Measurements from ENCODE around the gene ANKK1. TPM values are rescaled to one million over a fixed set of nuclear protein-coding genes. Genes with fewer than 3 reads are reported as not detected.

ANKK1 gene
- total RNA-seq, 1 donor from 2014 or later = not detected

DNA sequence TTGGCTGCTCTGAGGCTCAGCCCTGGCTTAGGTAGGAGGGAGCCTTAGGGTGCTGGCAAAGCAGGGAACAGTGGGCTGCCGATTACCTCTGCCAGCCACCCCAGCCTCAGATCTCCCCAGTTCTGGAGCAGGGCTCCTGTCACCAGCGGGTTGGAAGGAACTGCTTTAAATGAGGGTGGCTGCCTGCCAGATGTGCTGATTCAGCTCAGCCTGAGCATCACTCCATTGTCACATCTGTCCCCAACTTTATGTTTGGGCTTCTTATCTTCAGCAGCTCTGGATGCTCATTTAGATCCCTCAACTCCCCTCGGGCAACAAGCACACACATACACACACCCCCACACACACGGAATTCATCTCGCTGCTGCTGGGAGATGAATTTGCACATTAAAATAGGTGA, 16.9 kb upstream of the ANKK1 start:
- TF ChIP-seq, protein P1, sequence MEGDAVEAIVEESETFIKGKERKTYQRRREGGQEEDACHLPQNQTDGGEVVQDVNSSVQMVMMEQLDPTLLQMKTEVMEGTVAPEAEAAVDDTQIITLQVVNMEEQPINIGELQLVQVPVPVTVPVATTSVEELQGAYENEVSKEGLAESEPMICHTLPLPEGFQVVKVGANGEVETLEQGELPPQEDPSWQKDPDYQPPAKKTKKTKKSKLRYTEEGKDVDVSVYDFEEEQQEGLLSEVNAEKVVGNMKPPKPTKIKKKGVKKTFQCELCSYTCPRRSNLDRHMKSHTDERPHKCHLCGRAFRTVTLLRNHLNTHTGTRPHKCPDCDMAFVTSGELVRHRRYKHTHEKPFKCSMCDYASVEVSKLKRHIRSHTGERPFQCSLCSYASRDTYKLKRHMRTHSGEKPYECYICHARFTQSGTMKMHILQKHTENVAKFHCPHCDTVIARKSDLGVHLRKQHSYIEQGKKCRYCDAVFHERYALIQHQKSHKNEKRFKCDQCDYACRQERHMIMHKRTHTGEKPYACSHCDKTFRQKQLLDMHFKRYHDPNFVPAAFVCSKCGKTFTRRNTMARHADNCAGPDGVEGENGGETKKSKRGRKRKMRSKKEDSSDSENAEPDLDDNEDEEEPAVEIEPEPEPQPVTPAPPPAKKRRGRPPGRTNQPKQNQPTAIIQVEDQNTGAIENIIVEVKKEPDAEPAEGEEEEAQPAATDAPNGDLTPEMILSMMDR (IDR thresholded peaks at IDR 0.05; ENCODE audit: partially characterized antibody, unreplicated experiment) = no peak
- H3K36me3 Mint-ChIP-seq (ENCODE audit: unreplicated experiment) = no peaks in the 10 kb centered on the region
- H3K4me1 Mint-ChIP-seq (ENCODE audit: low read depth, unreplicated experiment) = no peaks in the 10 kb centered on the region

DNA sequence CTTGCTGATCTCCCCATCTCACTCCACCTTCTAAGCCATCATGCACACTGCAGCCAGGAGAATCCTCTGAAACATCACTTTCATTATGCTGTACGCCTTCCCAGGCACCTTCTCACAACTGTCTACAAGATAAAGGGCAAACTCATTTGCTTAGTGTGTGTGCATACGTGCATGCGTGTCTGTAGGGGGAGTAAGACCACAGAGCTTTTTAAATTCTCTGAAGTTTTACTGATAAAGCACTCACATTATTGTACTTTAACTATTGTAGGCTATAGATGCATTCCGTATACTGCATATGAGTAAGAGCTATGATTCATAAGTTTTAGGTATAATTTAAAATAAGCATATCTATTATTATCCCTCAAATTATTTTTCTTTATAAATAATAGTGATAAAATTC, 15.3 kb upstream of the ANKK1 start:
- Mint-ChIP-seq H3K4me3 (ENCODE audit: unreplicated experiment) (no peak overlapping the region), H3K36me3 (ENCODE audit: unreplicated experiment) (no peaks in the 10 kb centered on the region), H3K27me3 (ENCODE audit: unreplicated experiment) (no peaks in the 10 kb centered on the region), H3K9me3 (ENCODE audit: unreplicated experiment) (peaks cover 2% of the 10 kb centered on the region), H3K4me1 (ENCODE audit: low read depth, unreplicated experiment) (no peaks in the 10 kb centered on the region), H3K27ac (ENCODE audit: unreplicated experiment) (no peak overlapping the region)
- TF ChIP-seq, protein P1 (IDR thresholded peaks at IDR 0.05; ENCODE audit: partially characterized antibody, unreplicated experiment) = no peak
- DNase-seq = no peak

More for the DNA sequence above, 16.9 kb upstream of the ANKK1 start:
- Mint-ChIP-seq H3K9me3 (ENCODE audit: unreplicated experiment) (peaks cover 1% of the 10 kb centered on the region), H3K4me3 (ENCODE audit: unreplicated experiment) (no peak overlapping the region), H3K27ac (ENCODE audit: unreplicated experiment) (no peak overlapping the region), H3K27me3 (ENCODE audit: unreplicated experiment) (no peaks in the 10 kb centered on the region)
- no peak for DNase-seq

DNA sequence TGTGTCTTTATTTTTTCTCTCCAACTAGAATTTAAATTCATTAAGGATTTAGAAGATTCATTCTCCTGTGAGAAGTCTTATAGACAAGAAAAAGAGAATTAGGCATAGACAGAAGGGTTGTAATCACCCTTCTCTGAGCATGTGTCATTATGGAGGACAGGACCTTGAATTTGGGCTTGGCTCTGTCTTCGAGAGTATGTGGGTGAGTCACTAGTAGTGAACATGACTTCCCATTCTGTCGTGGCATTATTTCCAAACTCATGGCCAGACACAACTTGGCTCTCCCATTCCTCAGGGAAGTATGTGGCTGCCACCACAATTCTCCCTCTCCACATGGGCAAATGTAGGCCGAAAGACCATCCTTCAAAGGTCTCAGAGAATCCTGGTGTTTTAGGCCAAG, 14.3 kb upstream of the ANKK1 start:
- Mint-ChIP-seq H3K4me1 (ENCODE audit: low read depth, unreplicated experiment) (no peaks in the 10 kb centered on the region), H3K4me3 (ENCODE audit: unreplicated experiment) (no peak overlapping the region), H3K27ac (ENCODE audit: unreplicated experiment) (no peak overlapping the region), H3K27me3 (ENCODE audit: unreplicated experiment) (no peaks in the 10 kb centered on the region), H3K9me3 (ENCODE audit: unreplicated experiment) (peaks cover 2% of the 10 kb centered on the region), H3K36me3 (ENCODE audit: unreplicated experiment) (no peaks in the 10 kb centered on the region)
- TF ChIP-seq, protein P1 (IDR thresholded peaks at IDR 0.05; ENCODE audit: partially characterized antibody, unreplicated experiment) = no peak
- DNase-seq = no peak

DNA sequence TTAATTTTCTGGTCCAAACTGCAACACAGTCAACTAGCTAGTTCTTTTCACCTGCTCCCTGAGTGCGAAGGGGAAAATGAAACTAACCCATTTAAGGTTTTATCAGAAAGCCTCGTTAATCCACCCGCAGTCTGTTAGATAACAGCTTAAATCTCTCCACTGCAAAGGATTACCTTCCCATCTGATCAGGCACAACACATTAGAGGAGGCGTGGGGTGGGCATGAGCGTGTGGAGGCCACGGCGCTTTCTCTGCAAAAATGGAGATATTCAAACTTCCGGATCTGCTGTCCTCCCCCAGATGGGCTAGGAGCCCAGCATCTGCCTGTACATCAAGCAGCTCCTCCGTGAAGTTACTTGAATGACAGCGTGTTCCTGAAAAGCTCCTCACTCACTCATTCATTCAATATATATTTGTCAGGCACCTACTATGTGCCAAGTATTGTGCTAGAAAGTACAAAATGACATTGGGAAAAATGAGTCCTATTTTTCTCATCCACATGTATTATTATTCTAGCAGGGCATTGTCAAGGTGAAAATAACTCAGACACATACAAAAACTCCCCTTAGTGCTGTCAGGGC, 13.5 kb upstream of the ANKK1 start:
- TF ChIP-seq, protein P1 (IDR thresholded peaks at IDR 0.05; ENCODE audit: partially characterized antibody, unreplicated experiment) = no peak
- Mint-ChIP-seq H3K4me3 (ENCODE audit: unreplicated experiment) (no peak overlapping the region), H3K36me3 (ENCODE audit: unreplicated experiment) (no peaks in the 10 kb centered on the region), H3K9me3 (ENCODE audit: unreplicated experiment) (peaks cover 2% of the 10 kb centered on the region), H3K27me3 (ENCODE audit: unreplicated experiment) (no peaks in the 10 kb centered on the region), H3K27ac (ENCODE audit: unreplicated experiment) (no peak overlapping the region), H3K4me1 (ENCODE audit: low read depth, unreplicated experiment) (no peaks in the 10 kb centered on the region)
- DNase-seq = no peak

DNA sequence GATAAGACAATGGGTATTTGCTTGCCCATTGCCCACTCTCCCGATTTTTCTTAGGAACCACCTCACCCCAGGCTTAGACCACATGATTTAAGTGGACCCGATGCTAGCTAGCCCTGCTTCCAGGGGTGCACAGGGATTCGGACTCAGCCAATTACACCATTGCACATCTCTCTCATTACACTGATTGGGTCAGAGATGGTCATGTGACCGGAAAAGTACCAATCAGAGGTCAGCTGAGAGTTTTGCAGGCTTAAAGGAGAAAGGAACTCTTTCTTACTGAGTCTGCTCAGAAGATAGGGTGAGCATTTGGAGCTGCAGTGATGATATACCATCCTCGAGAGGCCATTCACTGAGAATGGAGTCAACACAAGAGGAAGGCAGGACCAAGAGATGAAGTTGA, 12.2 kb upstream of the ANKK1 start:
- peaks cover 4% of the 10 kb centered on the region for H3K36me3 Mint-ChIP-seq (ENCODE audit: unreplicated experiment)
- DNase-seq = no peak
- no peaks in the 10 kb centered on the region for H3K4me1 Mint-ChIP-seq (ENCODE audit: low read depth, unreplicated experiment)
- no peak overlapping the region for H3K27ac Mint-ChIP-seq (ENCODE audit: unreplicated experiment)
- H3K4me3 Mint-ChIP-seq (ENCODE audit: unreplicated experiment) = no peak overlapping the region
- H3K27me3 Mint-ChIP-seq (ENCODE audit: unreplicated experiment) = peaks cover 2% of the 10 kb centered on the region
- peaks cover 2% of the 10 kb centered on the region for H3K9me3 Mint-ChIP-seq (ENCODE audit: unreplicated experiment)
- TF ChIP-seq, protein P1 (IDR thresholded peaks at IDR 0.05; ENCODE audit: partially characterized antibody, unreplicated experiment) = no peak
